GM12878 (cell line): Measurements from ENCODE around the gene ATN1. TPM values are rescaled to one million over a fixed set of nuclear protein-coding genes. Genes with fewer than 3 reads are reported as not detected.
"Not testable (repeated sequence)": the region's sequence is repeated elsewhere in the genome, so short reads cannot be mapped to it uniquely, and the experiment has no call there.

Source experiments
- ATAC-seq: fragments of 200-7000 bp; cut with Tn5 transposase; 3 replicates; pipeline ENCODE4 v1.9.1; 2020; ENCODE audit warnings: mild to moderate bottlenecking, moderate library complexity
- BruUV-seq: library from RNA; stranded (reverse); fragments of 400-500 nt; replicated peaks from 2 replicates; lab custom pipeline; 2021; lab: Mats Ljungman, UMichigan
- CTCF ChIA-PET: fragments of 300-600 bp; sonication (Branson Sonifier 250); formaldehyde crosslinking; extraction: SDS; loops from one replicate; lab custom pipeline; 2021; ENCODE audit warnings: inconsistent platforms; lab: Yijun Ruan, JAX
- POLR2A ChIA-PET: fragments of 350-600 bp; formaldehyde crosslinking; extraction: SDS; loops from one replicate; lab custom pipeline; 2021; ENCODE audit warnings: inconsistent platforms; lab: Charles Lee
- RAD21 ChIA-PET: fragments of 300-600 bp; sonication (Branson Sonifier 250); formaldehyde crosslinking; loops from one replicate; lab custom pipeline; 2023; ENCODE audit warnings: antibody characterized with exemption; ENCODE audit not compliant: unreplicated experiment; lab: Charles Lee
- SMC1A ChIA-PET: fragments of 300-600 bp; sonication (Branson Sonifier 250); formaldehyde crosslinking; loops from one replicate; lab custom pipeline; 2023; ENCODE audit not compliant: unreplicated experiment, uncharacterized antibody; lab: Charles Lee
- DNase-seq: peaks from one replicate; pipeline ENCODE4 v3.0.0-alpha.2; 2011; ENCODE audit warnings: low read depth, low spot score
- FAIRE-seq: peaks from 3 replicates; lab custom pipeline; 2011; peaks lifted over from hg19 to GRCh38; lab: Jason Lieb, UNC
- H2AFZ ChIP-seq: 2 replicates; pipeline ENCODE4 v1.6.0; 2011; ENCODE audit warnings: low read depth, low read length, control low read depth; ENCODE audit not compliant: control insufficient read depth
- H3K27ac ChIP-seq: 2 replicates; pipeline ENCODE4 v1.5.1; 2011; ENCODE audit warnings: control low read depth; ENCODE audit not compliant: control insufficient read depth, insufficient read depth
- H3K27me3 ChIP-seq, 2 experiments: replicated peaks in 1 of 2; 2 replicates each; pipeline versions ENCODE4 v1.6.0 to v1.6.1; 2011; ENCODE audit warnings: low read length in 1 of 2; ENCODE audit not compliant: control insufficient read depth in 2 of 2, insufficient read depth in 2 of 2
- H3K36me3 ChIP-seq, 2 experiments: 2 replicates each; pipeline ENCODE4 v1.5.1; 2011; ENCODE audit warnings: low read length in 1 of 2; ENCODE audit not compliant: control insufficient read depth in 2 of 2, insufficient read depth in 2 of 2
- H3K4me1 ChIP-seq: 2 replicates; pipeline ENCODE4 v1.6.1; 2011; ENCODE audit warnings: mild to moderate bottlenecking, low read length, moderate library complexity, mixed read lengths; ENCODE audit not compliant: control insufficient read depth, insufficient read depth
- H3K4me2 ChIP-seq: 2 replicates; pipeline ENCODE4 v1.6.0; 2011; ENCODE audit warnings: control low read depth; ENCODE audit not compliant: control insufficient read depth, insufficient read depth
- H3K4me3 ChIP-seq: fragments of 200-600 bp; sonication (generic); 2 replicates; pipeline ENCODE4 v1.5.1; 2016
- H3K79me2 ChIP-seq: 2 replicates; pipeline ENCODE4 v1.6.0; 2011; ENCODE audit warnings: low read length; ENCODE audit not compliant: control insufficient read depth, insufficient read depth
- H3K9ac ChIP-seq: 2 replicates; pipeline ENCODE4 v1.8.0; 2011; ENCODE audit warnings: low read length, control low read depth, mixed read lengths; ENCODE audit not compliant: control insufficient read depth, insufficient read depth
- H3K9me3 ChIP-seq: replicated peaks from 3 replicates; pipeline ENCODE4 v1.5.1; 2011; ENCODE audit warnings: mild to moderate bottlenecking, low read length; ENCODE audit not compliant: control insufficient read depth, insufficient read depth
- H4K20me1 ChIP-seq: 2 replicates; pipeline ENCODE4 v1.6.0; 2011; ENCODE audit not compliant: control insufficient read depth, insufficient read depth
- NBN ChIP-seq: fragments of 450-650 bp; IDR thresholded peaks from 2 replicates; pipeline ENCODE4 v1.6.1; 2016
- ZNF384 ChIP-seq: IDR thresholded peaks from 2 replicates; pipeline ENCODE4 v1.6.1; 2012; ENCODE audit warnings: low read depth, mild to moderate bottlenecking, low read length, improper control_type of control experiment, borderline replicate concordance
- WGBS: methylation state at CpG from one replicate; pipeline ENCODE4 v1.1.6; 2016; ENCODE audit warnings: low lambda C conversion rate; ENCODE audit not compliant: insufficient replicate concordance, insufficient coverage; ENCODE audit errors: missing lambda C conversion rate; 5-methylcytosine and 5-hydroxymethylcytosine counted together
- in situ Hi-C: fragments of 300-500 bp; cut with MboI; formaldehyde crosslinking; loops from 9 replicates; pipeline ENCODE4 v1.14.3; 2018; ENCODE audit warnings: mixed read lengths
- intact Hi-C: fragments of 100-400 bp; cut with micrococcal nuclease; formaldehyde crosslinking; loops from one replicate; pipeline ENCODE4 v1.14.2; 2022; ENCODE audit not compliant: unreplicated experiment
- polyA plus RNA-seq, 11 experiments: library from polyadenylated mRNA; depleted of rRNA in 4 of 11; unstranded in 6 of 11; stranded (reverse) in 5 of 11; fragments of >200 nt; fragmentation: Nextera tagmentation in 4 of 11; fragmentation: Illumina TruSeq in 1 of 11; extraction: Ambion mirVana in 4 of 11; extraction: Trizol in 1 of 11; gene quantifications; 1 replicate in 1 of 11; 2 replicates in 10 of 11; pipeline versions ENCODE4 v1.2.1 to v1.2.3, GENCODE V29; 2011 to 2016; ENCODE audit warnings: inconsistent platforms in 2 of 11, missing spikeins in 2 of 11, low read depth in 1 of 11
- total RNA-seq, 4 experiments: library from RNA; depleted of rRNA in 3 of 4; stranded (reverse); fragments of >200 nt in 3 of 4; fragmentation: Illumina TruSeq in 1 of 4; extraction: Trizol in 1 of 4; gene quantifications; 2 replicates each; pipeline versions ENCODE4 v1.2.1 to v1.2.3, GENCODE V29; 2013 to 2021

The ATN1 gene
- total and polyA plus RNA-seq, 10 of the 15 experiments (the other 5 are each of a cell fraction or from before 2014, with no cell fraction given), result 0.08 to 44.5 (median 5.0) TPM

- TSS peak; percentile 90 for BruUV-seq
- Histone ChIP-seq H3K9me3 (no peaks in the 10 kb centered on the region), H3K27ac (peak overlapping the region; percentile 97), H2AFZ (peak overlapping the region; percentile 63), H3K4me2 (peak overlapping the region; percentile 72), H3K27me3 (no peaks in the 10 kb centered on the region), H3K9ac (peak overlapping the region; percentile 88), H4K20me1 (no peaks in the 10 kb centered on the region), H3K4me1 (peaks cover 12% of the 10 kb centered on the region), H3K79me2 (no peaks in the 10 kb centered on the region), H3K4me3 (peak overlapping the region; percentile 64), H3K36me3 (no peaks in the 10 kb centered on the region)
- intact Hi-C loops (loop anchor here (1.0 kb wide), 4 partner anchors 13 to 39 kb away; partner anchors contain the start of genes LRRC23, SPSB2 and USP5), in situ Hi-C loops (no loop called here)
- 60% methylated on average over 5 of the region's 5 CpGs for WGBS
- TF ChIP-seq NBN (0 out of 2 replicates have a peak, but pooled peaks have one; percentile 33), ZNF384 (no peak)
- POLR2A ChIA-PET, result interaction anchor here (0.6 to 2.1 kb wide), 15 partner anchors 10 to 259 kb away, joined by 3 to 30 read pairs (median 4); partner anchors contain the start of genes C12orf57, CDCA3, COPS7A and ENO2
- RAD21 ChIA-PET, result interaction anchor here (0.8 to 2.3 kb wide), 13 partner anchors 19 to 218 kb away, joined by 3 to 37 read pairs (median 3); partner anchors contain the start of genes C1RL, CDCA3, ENO2 and RNU7-1
- FAIRE-seq (no peak), ATAC-seq (peak; percentile 39), DNase-seq (no peak)
- SMC1A ChIA-PET, result interaction anchor here (0.7 to 2.8 kb wide), 15 partner anchors 10 to 139 kb away, joined by 3 to 41 read pairs (median 4); partner anchors contain the start of genes CDCA3, ENO2, MLF2 and SPSB2
- CTCF ChIA-PET, result interaction anchor here (0.9 to 6.1 kb wide), 21 partner anchors 10 to 221 kb away, joined by 3 to 121 read pairs (median 6); partner anchors contain the start of genes C12orf57, CDCA3, LRRC23 and MLF2
These were observed 36.1 kb upstream of the ATN1 start for GRCh38 chr12:6891646-6892001.

- ChIA-PET CTCF (interaction anchor here (1.8 to 6.1 kb wide), 7 partner anchors 10 to 40 kb away, joined by 6 to 121 read pairs (median 15); partner anchors contain the start of genes CDCA3, SPSB2, TPI1 and USP5), SMC1A (interaction anchor here (0.7 to 2.8 kb wide), 3 partner anchors 20 to 41 kb away, joined by 3 to 41 read pairs (median 16); partner anchors contain the start of genes ENO2, SPSB2 and USP5), POLR2A (interaction anchor here (0.7 to 2.1 kb wide), 7 partner anchors 14 to 383 kb away, joined by 3 to 21 read pairs (median 7); partner anchors contain the start of genes CDCA3, ENO2, LRRC23 and SPSB2), RAD21 (interaction anchor here (1.7 to 2.3 kb wide), 2 partner anchors 20 to 53 kb away, joined by 5 to 37 read pairs; partner anchors contain the start of gene SPSB2)
- H3K9me3 ChIP-seq, intact Hi-C loops, H3K27ac ChIP-seq, H3K36me3 ChIP-seq, H3K27me3 ChIP-seq, ATAC-seq, BruUV-seq, FAIRE-seq, DNase-seq, H3K4me2 ChIP-seq, H2AFZ ChIP-seq, H3K9ac ChIP-seq, H4K20me1 ChIP-seq, in situ Hi-C loops, H3K4me3 ChIP-seq, H3K79me2 ChIP-seq: not testable (repeated sequence)
- WGBS, result 94% methylated on average over 3 of the region's 3 CpGs
- H3K4me1 ChIP-seq, result peaks cover 12% of the 10 kb centered on the region
These were observed 35.1 kb upstream of the ATN1 start for GRCh38 chr12:6892683-6893082.
